Panc1 (cell line): Measurements from ENCODE around the gene RACK1.

Source experiments
- CTCF ChIP-seq: fragments of 450-650 bp; IDR thresholded peaks from 2 replicates; pipeline ENCODE4 v1.5.1; 2017; ENCODE audit warnings: mild to moderate bottlenecking
- POLR2AphosphoS5 ChIP-seq: IDR thresholded peaks from 2 replicates; pipeline ENCODE4 v1.6.1; 2012; ENCODE audit warnings: mild to moderate bottlenecking, low read depth, low read length, moderate library complexity
- REST ChIP-seq, 2 experiments: IDR thresholded peaks; 2 replicates each; pipeline ENCODE4 v1.6.1; 2011 to 2012; ENCODE audit warnings: low read depth in 2 of 2, control low read depth in 1 of 2, low read length in 1 of 2, mild to moderate bottlenecking in 1 of 2, moderate library complexity in 1 of 2; ENCODE audit not compliant: insufficient read depth in 1 of 2

GRCh38 chr5:181236471-181236870 lies 7.2 kb downstream of the RACK1 start:
- TF ChIP-seq CTCF = no peak
- no peak for TF ChIP-seq REST (IDR thresholded peaks at IDR 0.05; ENCODE audit: insufficient read depth in 1 of 2, low read depth in 2 of 2, low read length in 1 of 2)
- TF ChIP-seq POLR2AphosphoS5 = no peak
